ENCODE results near the gene TRPV2. TPM values are rescaled to one million over a fixed set of nuclear protein-coding genes. Genes with fewer than 3 reads are reported as not detected.

Gene TRPV2
- total and polyA plus RNA-seq, 10 of the 15 experiments (the other 5 are each of a cell fraction or from before 2014, with no cell fraction given), result 8.9 to 94.4 (median 54.1) TPM

DNA sequence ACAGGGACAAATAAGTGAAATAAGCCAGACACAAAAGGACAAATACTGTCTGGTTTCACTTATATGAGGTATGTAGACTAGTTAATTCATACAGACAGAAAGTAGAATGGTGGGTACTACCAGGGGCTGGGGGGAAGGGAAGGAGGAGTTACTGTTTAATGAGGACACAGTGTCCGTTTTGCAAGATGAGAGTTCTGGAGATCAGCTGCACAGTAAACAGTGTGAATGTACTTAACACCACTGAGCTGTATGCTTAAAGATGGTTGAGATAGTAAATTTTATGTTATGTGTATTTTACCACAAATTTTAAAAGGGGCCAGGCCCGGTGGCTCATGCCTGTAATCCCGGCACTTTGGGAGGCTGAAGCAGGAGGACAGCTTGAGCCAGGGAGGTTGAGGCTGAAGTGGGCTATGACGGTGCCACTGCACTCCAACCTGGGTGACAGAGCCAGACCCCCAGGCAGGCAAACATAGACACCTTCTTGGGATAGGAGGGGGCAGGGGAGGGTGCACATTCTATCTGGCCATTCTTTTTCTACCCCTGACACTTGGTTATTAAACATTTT lies 53.1 kb downstream of the TRPV2 start:
- Histone ChIP-seq H3K4me2 (ENCODE audit: control insufficient read depth, insufficient read depth) (no peak overlapping the region), H3K4me1 (ENCODE audit: control insufficient read depth, insufficient read depth, low read length) (no peaks in the 10 kb centered on the region), H3K79me2 (ENCODE audit: control insufficient read depth, insufficient read depth, low read length) (no peaks in the 10 kb centered on the region), H3K4me3 (no peak overlapping the region), H3K36me3 (ENCODE audit: control insufficient read depth in 2 of 2, insufficient read depth in 2 of 2, low read length in 1 of 2) (no peaks in the 10 kb centered on the region), H4K20me1 (ENCODE audit: control insufficient read depth, insufficient read depth) (no peaks in the 10 kb centered on the region), H3K9me3 (replicated peaks; ENCODE audit: control insufficient read depth, insufficient read depth, low read length) (no peaks in the 10 kb centered on the region), H3K27me3 (replicated peaks in 1 of 2; ENCODE audit: control insufficient read depth in 2 of 2, insufficient read depth in 2 of 2, low read length in 1 of 2) (no peaks in the 10 kb centered on the region), H2AFZ (ENCODE audit: control insufficient read depth, low read depth, low read length) (no peak overlapping the region), H3K9ac (ENCODE audit: control insufficient read depth, insufficient read depth, low read length) (no peak overlapping the region), H3K27ac (ENCODE audit: control insufficient read depth, insufficient read depth) (no peak overlapping the region)
- ATAC-seq, result no peak
- TF ChIP-seq CHD4 (IDR thresholded peaks at IDR 0.05), result no peak
- no peak for TF ChIP-seq SPI1 (IDR thresholded peaks at IDR 0.05; ENCODE audit: borderline replicate concordance, insufficient read depth, low read depth, low read length)
- no peak for TF ChIP-seq CBX5 (IDR thresholded peaks at IDR 0.05; ENCODE audit: low read depth)
- TF ChIP-seq POLR2A (IDR thresholded peaks at IDR 0.05; ENCODE audit: low read depth, low read length), result no peak
- DNase-seq (ENCODE audit: low read depth, low spot score), result no peak
- CTCF ChIA-PET, result no interaction called here
- RAD21 ChIA-PET (ENCODE audit: unreplicated experiment), result no interaction called here
- SMC1A ChIA-PET (ENCODE audit: uncharacterized antibody, unreplicated experiment), result interaction anchor here (0.9 kb wide), 1 partner anchor 15 kb away, joined by 3 read pairs; no protein-coding TSS in a partner anchor
- no TSS peak for BruUV-seq (replicated peaks)
- intact Hi-C loops (cut with micrococcal nuclease; ENCODE audit: unreplicated experiment), result no loop called here
- POLR2A ChIA-PET, result no interaction called here
- no peak for FAIRE-seq
- in situ Hi-C loops (cut with MboI), result no loop called here
- WGBS (ENCODE audit: insufficient coverage, insufficient replicate concordance, low lambda C conversion rate, missing lambda C conversion rate), result 45% methylated on average over 4 of the region's 4 CpGs

DNA sequence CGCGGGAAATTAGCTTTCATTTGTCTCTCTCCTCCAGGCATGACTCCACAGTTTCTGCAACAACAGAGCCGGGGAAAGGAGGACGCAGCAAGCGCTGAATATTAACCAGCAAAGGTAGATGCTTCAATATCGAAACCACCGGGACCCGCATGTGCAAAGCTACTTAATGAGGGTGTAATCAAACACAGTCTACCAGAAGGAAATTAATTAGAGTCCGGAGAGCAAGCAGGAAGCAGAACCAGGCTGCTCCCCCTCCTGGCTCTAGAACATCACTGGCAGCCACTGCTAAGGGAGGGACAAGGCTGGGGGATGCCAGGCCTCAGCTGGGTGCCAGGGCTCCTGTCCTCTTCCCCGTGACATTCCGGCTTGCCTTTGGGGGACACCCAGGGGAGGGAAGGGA lies 54.9 kb downstream of the TRPV2 start:
- Histone ChIP-seq H3K9ac (ENCODE audit: control insufficient read depth, insufficient read depth, low read length) (no peak overlapping the region), H2AFZ (ENCODE audit: control insufficient read depth, low read depth, low read length) (no peak overlapping the region), H3K4me1 (ENCODE audit: control insufficient read depth, insufficient read depth, low read length) (no peaks in the 10 kb centered on the region), H4K20me1 (ENCODE audit: control insufficient read depth, insufficient read depth) (no peaks in the 10 kb centered on the region), H3K4me2 (ENCODE audit: control insufficient read depth, insufficient read depth) (no peak overlapping the region), H3K79me2 (ENCODE audit: control insufficient read depth, insufficient read depth, low read length) (no peaks in the 10 kb centered on the region), H3K4me3 (no peak overlapping the region), H3K36me3 (ENCODE audit: control insufficient read depth in 2 of 2, insufficient read depth in 2 of 2, low read length in 1 of 2) (no peaks in the 10 kb centered on the region), H3K27me3 (replicated peaks in 1 of 2; ENCODE audit: control insufficient read depth in 2 of 2, insufficient read depth in 2 of 2, low read length in 1 of 2) (no peaks in the 10 kb centered on the region), H3K27ac (ENCODE audit: control insufficient read depth, insufficient read depth) (no peak overlapping the region), H3K9me3 (replicated peaks; ENCODE audit: control insufficient read depth, insufficient read depth, low read length) (no peaks in the 10 kb centered on the region)
- intact Hi-C loops (cut with micrococcal nuclease; ENCODE audit: unreplicated experiment) (no loop called here), in situ Hi-C loops (cut with MboI) (no loop called here)
- BruUV-seq (replicated peaks), result no TSS peak
- DNase-seq (ENCODE audit: low read depth, low spot score) (no peak), FAIRE-seq (no peak), ATAC-seq (no peak)
- ChIA-PET RAD21 (ENCODE audit: unreplicated experiment) (no interaction called here), SMC1A (ENCODE audit: uncharacterized antibody, unreplicated experiment) (no interaction called here), POLR2A (no interaction called here), CTCF (no interaction called here)
- TF ChIP-seq NFYA (IDR thresholded peaks at IDR 0.05; ENCODE audit: borderline replicate concordance, low read depth, low read length), result no peak
- 62% methylated on average over 11 of the region's 11 CpGs for WGBS (ENCODE audit: insufficient coverage, insufficient replicate concordance, low lambda C conversion rate, missing lambda C conversion rate)

All from GM12878 (cell line).